Ammon's horn (tissue), 1 donor: ENCODE data around the gene LETM1.
A peak's percentile ranks its signal among the peaks of the same experiment; 100 is the strongest.

Experiments
- DNase-seq: peaks from one replicate; pipeline ENCODE4 v3.0.0-alpha.2; 2016; ENCODE audit warnings: low spot score

LETM1 gene

DNA sequence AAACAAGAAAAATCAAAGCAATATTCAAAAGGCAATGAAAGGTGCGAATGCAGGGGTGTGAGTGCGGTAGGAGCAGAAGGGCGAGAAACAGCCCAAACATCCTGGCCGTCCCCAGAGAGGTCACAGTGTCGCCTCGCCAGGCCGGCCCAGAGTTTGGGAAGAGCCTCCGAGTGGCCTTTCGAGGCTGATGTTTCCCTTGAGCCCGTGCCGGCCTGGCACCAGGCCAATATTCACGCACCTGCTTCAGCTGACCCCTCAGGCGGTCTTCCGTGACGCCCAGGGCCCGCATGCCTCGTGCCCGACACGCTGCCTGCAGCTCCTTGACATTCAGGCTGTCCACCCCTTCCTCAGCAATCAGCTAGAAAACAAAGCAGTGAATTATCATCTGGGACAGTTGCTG lies 30.6 kb downstream of the LETM1 start:
- no peak for DNase-seq

DNA sequence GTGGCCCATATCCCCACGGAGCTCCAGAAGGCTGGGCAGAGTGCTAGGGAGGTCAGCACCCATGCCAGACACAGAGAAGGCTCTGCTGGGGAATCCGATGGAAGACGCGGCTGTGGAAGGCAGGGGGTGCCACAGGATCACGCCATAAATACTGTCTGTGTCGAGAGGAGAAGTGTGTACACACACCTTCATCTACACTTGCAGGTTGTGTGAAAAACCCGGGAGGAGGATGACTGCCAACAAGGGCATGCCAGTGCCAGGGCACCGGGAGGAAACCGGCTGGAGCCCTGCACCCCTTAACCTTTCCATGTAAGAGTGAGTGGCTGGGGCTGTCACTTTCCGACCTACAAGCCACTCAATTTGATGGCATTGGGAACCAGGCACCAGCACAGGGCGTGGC lies 31.2 kb downstream of the LETM1 start:
- no peak for DNase-seq

DNA sequence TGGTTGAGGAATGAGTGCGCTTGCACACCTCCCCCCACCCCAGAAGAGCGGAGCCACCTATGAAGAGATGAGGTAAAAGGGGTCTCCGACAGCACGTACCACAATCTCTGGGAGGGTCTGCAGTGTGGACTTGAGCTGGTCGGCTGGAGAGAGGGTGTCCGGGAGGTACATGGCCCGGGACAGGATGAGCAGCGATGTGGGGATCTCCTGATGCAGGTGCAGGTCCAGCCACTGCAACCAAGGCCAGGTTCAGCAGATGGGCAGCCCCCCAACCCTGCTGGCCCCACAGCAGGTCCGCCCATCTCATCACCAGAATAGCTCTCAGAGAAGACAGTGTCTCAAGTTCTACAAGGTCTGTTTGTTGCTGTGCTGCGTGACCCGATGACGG lies 32.4 kb downstream of the LETM1 start:
- no peak for DNase-seq

DNA sequence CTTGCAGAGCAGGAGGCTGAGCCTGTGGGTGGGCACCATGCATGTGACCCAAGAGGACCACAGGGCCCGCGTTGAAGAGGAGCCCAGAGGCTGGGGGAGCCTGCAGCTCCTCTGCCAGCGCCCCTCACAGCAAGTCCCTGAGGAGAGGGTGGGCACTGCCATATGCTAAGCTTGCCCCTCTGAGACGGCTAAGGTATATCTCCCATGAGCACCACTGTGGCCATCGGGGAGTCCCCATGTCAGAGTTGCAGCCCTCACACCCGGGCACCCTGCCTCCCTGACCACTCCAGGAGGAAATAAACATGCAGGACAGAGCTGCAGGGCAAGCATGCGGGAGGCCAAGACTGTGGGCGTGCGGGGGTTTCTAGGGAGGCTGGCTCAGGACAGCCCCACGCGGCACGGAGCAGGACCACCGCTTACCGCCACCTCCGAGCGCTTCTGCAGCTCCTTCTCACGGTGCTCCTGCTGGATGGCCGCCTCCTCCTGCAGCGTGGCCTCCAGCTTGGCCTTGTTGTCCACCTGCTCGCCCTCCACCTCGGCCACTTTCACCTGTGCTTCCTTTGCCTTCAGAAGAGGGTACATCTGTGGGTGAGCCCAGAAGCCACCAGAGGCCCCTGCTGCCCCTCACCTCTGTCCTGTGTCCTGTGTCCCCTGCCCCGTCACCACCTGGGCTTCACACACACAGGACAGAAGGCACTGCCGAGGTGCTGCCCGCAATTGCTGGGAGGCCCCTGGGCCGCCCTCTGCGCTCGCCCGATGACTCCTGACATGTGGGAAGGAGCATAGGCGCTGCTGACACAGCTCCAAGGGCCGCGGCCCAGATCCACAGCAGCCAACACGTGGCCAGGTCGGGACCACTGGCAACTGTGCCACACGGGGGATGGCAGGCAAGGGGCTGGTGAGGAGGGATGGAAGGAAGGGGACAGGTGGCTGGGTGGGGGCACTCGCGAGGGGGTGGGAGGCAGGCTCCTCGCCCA lies 33.1 kb downstream of the LETM1 start:
- DNase-seq: no peak

DNA sequence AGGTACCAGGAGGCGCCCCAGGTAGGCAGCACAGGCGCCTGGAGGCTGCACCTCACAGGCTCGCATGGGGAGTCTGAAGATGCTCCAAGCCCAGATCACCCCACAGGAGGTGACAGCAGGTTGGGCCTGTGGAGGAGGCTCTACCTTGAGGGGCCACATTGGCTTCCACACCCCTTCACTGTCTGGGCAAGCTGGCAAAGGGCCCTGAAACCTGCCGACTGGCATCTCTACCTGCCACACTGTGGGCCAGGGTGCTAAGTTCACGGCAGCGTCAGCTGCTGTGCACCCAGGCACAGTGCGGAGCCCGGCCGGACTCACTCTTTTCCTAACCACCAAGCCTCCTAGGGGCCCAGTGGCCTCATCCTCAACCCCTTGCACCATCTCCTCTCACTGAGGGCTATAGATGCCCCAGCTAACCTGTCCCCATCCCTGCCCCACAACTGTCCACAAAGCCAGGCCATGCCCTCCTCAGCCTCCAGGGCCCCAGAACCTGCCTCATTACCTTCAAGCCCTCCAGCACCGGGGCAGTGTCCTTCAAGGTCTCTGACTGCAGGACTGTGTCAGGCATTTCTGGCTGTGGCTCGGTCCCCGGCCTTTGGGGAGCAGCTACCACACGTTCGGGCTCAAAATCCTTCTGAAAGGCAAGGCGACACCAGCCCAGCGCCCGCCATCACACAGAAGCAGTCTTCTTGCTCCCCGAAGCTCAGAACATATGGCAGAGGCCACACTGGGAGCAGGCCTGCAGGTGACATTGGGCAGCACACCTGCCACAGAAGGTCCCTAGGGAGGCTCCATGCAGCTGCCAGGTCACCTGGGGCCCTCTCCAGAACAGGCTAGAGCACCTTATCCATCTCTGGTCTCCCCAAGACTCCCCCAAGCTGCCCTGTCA lies 34.0 kb downstream of the LETM1 start:
- no peak for DNase-seq

DNA sequence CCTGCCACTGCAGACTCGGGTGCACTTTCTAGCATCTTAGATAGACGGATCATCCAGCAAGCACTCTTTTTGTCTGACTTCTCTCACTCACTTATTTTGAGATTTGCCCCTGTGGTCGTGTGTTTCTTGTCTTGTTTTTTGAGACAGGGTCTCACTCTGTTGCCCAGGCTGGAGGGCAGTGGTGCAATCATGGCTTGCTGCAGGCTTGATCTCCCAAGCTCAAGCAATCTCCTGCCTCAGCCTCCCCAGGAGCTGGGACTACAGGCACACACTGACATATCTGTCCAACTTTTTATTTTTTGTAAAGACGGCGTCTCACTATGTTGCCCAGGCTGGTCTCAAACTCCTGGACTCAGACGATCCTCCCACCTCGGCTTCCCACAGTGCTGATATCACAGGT lies 36.1 kb downstream of the LETM1 start:
- DNase-seq: no peak

DNA sequence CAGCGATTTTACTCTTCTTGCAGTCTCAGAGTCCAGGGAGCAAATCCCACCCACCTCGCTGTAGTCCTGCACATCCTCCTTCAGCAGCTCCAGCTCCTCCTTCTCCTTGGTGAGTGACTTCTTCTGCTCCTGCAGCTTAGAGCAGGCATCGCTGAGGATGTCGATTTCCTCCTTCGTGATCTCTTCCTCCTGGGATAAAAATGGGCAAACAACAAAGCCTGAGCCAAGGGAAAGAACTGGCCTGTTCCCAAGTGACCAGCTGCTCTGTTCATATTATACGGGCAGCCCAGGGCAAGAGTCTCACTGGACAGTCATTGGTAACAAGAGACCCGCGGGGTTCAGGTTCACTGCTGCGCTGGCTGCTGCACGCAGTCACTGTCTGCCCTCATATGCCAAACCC lies 36.7 kb downstream of the LETM1 start:
- DNase-seq: no peak

DNA sequence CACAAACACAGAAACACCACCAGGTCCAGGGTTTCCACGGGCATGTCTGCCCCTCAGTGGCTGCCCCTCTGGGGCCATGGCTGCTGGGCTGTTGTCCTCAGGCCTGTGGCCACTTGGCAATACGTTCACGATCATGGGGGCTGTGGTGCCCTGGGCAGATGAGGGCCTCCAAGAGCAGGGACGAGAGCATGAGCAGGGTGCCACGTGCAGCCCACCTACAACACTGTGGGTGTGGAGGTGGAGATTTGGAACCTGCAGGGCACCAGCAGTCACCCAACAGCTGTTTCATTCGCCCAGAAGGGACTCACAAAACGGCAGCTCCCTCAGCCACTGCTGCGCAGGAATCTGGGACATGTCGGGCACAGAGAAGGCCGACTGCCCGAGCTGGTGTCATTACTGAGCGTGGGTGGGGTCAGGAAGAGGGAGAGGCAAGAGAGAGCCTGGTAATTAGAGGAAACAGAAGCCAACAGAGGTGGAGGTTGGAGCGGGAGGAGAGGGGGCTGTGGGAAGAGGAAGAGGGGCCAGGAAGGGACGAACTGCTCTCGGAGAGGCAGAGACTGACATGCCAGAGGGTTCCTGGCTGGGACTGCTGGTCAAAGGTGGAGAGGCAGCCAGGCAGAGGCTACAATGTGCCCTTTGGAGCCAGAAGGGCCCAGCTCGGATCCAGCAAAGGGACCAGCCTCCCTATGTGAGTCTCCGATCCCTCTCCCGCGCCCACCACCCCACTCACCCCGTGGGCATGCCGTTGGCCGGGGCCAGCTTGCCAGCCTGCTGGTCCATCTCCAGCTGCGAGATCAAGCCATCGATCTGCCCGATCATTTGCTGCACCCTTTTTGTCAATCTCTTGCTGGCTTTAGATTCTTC lies 39.7 kb downstream of the LETM1 start:
- no peak for DNase-seq

DNA sequence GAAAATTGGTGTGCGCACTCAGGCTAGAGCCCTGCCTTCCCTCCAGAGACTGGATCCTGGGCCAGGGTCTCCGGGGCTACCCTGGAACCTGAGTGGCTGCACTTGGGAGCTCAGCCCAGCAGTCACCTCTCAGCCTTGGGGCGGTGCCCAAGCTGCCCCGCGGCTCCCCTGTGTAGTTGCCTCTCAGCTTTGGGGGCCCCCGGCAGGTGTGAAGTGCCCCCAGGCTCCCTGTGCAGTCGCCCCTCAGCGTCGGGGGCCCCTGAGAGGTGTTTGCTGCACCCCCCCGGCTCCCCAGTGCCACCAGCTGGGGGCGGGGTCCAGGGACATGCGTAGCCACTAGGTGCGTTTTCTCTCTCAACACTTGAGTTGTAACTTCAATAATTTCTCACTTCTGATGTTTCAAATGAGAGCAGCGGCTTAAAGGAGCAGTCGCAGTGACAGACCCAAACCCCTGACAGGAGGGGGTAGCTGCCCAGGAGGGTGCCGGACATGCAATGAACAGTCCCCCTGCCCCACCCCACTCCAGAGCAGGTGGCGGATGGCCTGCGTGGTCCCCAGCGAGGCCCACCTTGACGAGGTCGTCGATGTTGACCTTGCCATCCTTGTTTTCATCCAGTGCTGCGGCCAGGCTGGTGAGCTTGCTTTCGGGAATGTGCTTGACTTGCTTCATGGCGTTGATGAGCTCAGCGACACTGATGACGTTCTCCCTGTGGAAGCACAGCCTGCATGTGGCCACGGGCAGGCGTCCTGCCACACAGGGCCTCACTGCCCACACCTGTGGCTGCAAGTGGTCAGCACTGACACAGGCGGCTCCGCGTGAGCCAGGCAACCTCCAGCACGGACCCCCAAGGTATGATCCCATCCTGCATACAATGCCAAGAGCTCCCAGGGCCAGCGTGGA lies 40.6 kb downstream of the LETM1 start:
- DNase-seq: no peak

DNA sequence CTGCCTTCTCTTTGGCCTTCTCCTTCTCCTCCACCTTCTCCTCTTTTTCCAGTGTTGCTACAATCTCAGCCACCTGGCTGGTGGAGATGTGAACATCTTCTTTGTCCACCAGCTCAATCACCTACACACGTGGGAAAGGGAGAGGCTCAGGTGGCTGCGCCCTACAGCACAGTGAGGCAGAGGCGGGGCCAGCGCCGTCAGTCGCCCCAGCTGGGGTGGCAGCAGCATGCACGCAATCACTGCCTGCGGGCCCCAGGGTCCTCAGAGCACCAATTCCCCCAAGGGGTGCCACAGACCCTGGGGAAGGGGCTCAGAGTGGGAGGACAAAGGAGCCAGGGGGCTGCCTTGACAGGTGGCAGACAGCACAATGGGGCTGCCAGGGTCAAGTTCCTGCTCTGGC lies 41.5 kb downstream of the LETM1 start:
- no peak for DNase-seq

DNA sequence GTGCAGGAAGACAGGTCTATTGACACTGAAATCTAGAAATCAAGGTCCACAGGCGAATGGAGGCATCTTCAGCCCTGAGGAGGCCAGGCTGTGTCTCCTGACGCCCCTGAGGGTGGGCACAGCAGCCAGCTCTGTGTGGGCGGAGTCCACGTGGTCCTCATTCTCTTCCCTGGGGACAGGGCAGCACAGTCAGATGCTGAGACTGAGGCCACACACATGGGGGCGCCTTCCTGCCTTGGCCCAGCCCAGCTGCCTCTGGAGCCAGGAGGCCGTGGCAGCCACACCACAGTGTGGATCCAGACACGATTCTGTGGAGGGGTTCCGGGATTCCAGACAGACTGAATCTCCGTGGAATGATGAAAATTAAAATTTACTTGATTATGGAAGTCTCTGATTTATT lies 42.0 kb downstream of the LETM1 start:
- no peak for DNase-seq

DNA sequence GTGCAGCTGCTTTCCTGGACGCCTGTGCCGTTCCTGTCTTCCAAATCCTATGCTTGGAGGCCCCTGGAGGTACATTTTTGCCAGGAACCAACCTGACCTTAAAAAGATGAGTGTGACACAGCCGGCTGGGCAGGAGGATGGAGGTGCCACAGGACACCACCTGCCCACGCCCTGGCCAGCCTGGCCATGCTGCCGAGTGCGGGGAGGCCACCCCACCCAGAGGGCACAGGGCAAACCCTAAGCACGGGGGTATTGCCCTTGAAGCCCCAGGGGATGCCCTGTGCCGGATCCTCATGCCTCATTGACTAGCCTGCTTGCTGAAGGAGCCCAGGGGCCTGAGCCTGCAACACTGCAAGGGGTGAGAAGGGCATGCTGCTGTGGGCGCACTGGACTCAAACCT lies 42.7 kb downstream of the LETM1 start:
- no peak for DNase-seq

DNA sequence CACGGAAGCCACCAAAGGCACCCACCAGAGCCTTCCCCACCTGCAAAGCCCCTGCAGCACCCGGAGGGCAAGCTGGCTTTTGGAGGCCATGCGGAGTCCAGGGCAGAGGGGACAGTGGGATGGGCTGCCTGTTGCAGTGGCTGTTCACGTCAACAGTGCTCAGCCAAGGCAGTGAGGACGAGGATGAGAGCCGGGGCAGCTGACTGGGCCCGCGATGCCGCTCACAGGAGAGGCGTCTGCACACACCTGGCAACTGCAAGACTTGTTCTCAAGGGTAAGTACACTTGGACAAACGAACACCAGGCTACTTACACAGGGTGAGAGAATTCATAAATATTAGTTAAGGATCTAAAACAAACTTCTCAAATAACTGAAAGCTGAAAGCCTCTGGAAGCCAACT lies 43.2 kb downstream of the LETM1 start:
- no peak for DNase-seq

DNA sequence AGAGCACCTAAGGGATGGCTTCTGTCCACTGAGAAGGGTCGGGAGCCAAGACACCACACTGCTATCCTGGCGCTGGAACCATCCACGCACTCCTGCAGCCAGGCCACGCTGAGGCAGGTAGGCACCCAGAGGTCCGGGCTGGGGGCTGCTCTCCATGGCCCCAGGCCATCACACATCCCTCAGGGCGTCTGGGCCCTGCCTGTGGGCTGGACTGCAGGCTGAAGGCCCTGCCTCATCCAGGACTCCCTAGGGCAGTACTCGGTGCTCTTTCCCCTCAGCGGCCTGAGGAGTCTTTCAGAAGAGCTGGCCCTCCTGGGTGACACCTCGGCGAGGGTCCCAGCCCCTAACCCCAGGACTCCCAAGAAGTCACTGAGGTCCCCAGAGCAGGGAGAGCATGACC lies 45.2 kb downstream of the LETM1 start:
- DNase-seq: no peak

DNA sequence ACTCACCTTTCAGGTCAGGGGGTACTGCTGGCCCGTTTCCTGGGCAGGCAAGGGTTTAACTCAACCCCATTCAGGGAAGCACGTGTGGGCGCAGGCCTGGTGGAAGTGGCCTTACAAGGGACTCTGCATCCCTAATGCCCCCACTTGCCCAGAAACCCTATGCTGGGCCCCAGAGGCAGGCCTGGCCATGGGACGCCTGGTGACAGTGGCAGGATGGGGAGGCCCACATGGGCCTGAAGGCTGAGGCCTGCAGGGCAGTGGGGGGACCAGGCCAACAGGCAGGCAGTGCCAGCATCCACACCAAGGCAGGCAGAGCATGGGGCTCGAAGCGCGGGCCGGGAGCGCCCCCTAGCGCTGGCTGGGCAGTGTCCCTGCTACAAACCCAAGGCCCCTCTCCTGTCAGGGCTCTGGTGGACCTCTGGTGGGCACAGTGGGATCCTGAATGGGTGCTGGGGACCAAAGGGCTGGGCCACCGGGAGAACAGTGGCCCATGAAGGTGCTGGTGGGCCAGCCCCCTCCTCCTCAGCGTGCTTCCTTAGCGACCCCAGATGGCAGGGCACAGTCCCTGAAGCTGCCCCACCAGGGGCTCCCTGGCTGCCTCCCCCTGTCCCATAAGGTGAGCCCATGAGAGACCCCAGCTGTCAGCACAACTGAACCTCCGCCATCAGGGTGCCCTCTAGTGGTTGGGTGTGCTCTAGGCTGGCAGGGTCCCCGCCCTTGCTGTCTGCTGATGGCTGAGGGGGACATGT lies 46.0 kb downstream of the LETM1 start:
- DNase-seq: peak; percentile 85

DNA sequence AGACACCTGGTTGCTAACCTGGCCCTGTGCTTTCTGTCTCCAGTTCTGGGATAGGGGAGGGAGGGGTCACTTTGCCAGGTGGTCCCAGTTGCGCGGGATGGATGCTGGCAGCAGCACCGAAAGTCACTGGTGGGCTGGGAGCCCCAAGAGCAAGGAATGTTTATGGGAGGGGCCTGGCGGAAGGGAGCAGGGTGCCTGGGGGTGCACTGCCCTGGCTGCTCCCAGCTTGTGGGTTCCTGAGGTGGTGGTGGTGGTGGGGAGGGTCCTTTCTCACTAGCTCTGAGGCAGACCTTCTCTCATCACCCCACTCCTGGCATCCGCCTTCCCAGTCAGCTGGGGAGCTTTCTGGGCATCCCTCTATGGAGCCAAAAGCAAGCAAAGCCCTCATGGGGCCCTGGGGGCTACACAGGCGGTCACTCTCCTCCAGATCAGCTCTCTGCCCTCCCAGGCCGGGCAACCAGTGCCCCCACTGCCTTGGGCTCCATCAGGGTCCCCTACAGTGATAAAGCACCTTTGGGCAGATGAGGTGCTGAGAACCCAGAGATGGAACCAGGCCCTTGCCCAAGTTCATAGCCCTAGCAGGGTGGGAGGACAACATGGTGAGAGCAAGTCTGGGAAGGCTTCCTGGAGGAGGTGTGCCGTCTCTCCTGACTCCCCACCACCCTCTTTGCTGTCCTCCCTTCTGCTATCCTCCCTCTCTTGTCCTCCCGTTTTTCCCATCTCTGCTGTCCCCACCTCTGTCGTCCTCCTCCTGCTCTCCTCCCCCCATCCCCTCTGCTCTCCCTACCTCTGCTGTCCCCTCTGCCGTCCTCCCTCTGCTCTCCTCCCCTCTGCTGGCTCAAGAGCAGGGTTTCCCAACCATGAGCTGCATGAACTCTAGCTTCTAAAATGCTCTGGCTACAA lies 46.9 kb downstream of the LETM1 start:
- DNase-seq: no peak

DNA sequence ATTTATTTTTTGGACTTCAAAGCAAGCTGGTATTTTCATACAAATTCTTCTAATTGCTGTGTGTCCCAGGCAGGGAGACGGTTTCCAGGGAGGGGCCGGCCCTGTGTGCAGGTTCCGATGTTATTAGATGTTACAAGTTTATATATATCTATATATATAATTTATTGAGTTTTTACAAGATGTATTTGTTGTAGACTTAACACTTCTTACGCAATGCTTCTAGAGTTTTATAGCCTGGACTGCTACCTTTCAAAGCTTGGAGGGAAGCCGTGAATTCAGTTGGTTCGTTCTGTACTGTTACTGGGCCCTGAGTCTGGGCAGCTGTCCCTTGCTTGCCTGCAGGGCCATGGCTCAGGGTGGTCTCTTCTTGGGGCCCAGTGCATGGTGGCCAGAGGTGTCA lies 47.6 kb downstream of the LETM1 start:
- no peak for DNase-seq

DNA sequence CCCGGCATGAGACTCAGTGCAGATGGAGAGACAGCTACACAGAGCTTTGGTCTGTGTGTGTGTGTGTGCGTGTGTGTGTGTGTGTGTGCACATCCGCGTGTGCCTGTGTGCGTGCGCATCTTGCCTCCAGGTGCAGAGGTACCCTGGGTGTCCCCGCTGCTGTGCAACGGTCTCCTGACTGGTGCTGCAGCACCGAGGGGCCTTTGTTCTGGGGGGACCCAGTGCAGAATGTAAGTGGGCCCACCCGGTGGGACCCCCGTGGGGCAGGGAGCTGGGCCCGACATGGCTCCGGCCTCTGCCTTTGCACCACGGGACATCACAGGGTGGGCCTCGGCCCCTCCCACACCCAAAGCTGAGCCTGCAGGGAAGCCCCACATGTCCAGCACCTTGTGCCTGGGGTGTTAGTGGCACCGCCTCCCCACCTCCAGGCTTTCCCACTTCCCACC lies 48.6 kb downstream of the LETM1 start:
- no peak for DNase-seq
